ENCODE data around the gene NCK1. TPM values are rescaled to one million over a fixed set of nuclear protein-coding genes. Genes with fewer than 3 reads are reported as not detected.
"Not testable (repeated sequence)": the region's sequence is repeated elsewhere in the genome, so short reads cannot be mapped to it uniquely, and the experiment has no call there.

The NCK1 gene
- total RNA-seq, 1 donor from 2014 or later = 28.4 TPM

DNA sequence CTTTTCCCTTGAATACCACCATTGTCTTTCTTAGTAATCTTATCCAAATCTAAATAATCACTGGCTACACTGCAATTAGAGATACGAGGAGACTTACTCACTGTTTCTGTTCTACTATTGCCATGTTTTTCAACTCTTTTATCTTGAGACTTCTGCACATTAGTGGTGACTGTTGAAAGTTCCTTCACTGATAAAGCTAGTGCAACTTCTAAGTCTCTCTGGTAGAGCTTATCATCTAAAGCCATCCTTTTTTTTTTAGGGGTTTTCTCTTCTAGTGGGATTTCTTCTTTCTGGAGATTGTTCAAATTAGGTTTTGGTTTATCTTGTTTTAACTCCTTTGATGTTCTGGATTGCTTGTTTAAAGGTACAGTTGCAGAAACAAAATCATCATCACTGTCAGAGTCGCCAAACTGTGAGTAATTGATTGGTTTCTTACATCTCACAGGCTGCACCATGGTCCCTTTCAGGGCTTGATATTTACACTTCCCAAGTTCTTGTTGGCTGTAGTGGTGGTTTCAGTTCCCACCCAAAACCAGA is 37.7 kb downstream of the NCK1 start:
- no peaks in the 10 kb centered on the region for H3K4me1 Mint-ChIP-seq (ENCODE audit: low read depth, unreplicated experiment)
- H3K27me3 Mint-ChIP-seq (ENCODE audit: unreplicated experiment) = no peaks in the 10 kb centered on the region
- peaks cover 14% of the 10 kb centered on the region for H3K36me3 Mint-ChIP-seq (ENCODE audit: unreplicated experiment)
- TF ChIP-seq, protein P1, sequence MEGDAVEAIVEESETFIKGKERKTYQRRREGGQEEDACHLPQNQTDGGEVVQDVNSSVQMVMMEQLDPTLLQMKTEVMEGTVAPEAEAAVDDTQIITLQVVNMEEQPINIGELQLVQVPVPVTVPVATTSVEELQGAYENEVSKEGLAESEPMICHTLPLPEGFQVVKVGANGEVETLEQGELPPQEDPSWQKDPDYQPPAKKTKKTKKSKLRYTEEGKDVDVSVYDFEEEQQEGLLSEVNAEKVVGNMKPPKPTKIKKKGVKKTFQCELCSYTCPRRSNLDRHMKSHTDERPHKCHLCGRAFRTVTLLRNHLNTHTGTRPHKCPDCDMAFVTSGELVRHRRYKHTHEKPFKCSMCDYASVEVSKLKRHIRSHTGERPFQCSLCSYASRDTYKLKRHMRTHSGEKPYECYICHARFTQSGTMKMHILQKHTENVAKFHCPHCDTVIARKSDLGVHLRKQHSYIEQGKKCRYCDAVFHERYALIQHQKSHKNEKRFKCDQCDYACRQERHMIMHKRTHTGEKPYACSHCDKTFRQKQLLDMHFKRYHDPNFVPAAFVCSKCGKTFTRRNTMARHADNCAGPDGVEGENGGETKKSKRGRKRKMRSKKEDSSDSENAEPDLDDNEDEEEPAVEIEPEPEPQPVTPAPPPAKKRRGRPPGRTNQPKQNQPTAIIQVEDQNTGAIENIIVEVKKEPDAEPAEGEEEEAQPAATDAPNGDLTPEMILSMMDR (IDR thresholded peaks at IDR 0.05; ENCODE audit: partially characterized antibody, unreplicated experiment) = no peak
- no peak for DNase-seq
- H3K4me3 Mint-ChIP-seq (ENCODE audit: unreplicated experiment) = no peak overlapping the region
- no peak overlapping the region for H3K27ac Mint-ChIP-seq (ENCODE audit: unreplicated experiment)
- peaks cover 6% of the 10 kb centered on the region for H3K9me3 Mint-ChIP-seq (ENCODE audit: unreplicated experiment)

DNA sequence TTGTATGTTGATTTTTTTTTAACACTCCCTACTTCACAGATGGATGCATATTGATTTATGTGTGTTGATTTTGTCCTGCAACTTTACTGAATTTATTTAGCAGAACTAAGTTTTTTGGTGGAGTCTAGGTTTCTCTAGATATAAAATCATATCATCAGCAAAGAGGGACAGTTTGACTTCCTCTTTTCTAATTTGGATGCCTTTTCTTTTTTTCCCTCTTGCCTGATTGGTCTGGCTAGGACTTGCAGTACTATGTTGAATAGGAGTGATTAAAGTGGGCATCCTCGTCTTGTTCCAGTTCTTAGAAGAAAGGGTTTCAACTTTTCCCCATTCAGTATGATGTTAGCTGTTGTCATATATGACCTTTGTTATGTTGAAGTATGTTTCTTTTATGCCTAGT is 38.7 kb downstream of the NCK1 start:
- not testable (repeated sequence) for DNase-seq; H3K27me3 Mint-ChIP-seq (ENCODE audit: unreplicated experiment); H3K4me1 Mint-ChIP-seq (ENCODE audit: low read depth, unreplicated experiment); H3K27ac Mint-ChIP-seq (ENCODE audit: unreplicated experiment); H3K4me3 Mint-ChIP-seq (ENCODE audit: unreplicated experiment); H3K9me3 Mint-ChIP-seq (ENCODE audit: unreplicated experiment)
- H3K36me3 Mint-ChIP-seq (ENCODE audit: unreplicated experiment) = peaks cover 15% of the 10 kb centered on the region

DNA sequence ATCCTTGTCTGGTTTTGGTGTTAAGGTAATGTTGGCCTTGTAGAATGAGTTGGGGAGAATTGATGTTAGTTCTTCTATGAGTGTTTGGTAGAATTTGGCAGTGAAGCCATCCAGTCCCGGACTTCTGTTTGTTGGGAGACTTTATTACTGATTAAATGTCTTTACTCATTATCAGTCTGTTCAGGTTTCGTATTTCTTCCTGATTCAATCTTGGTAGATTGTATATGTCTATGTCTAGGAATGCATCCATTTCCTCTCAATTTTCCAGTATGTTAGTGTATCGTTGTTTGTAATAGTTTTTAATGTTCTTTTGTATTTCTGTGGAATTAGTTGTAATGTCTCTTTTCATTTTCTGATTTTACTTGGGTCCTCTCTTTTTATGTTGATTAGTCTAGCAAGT is 39.4 kb downstream of the NCK1 start:
- peaks cover 8% of the 10 kb centered on the region for H3K9me3 Mint-ChIP-seq (ENCODE audit: unreplicated experiment)
- H3K36me3 Mint-ChIP-seq (ENCODE audit: unreplicated experiment) = peaks cover 18% of the 10 kb centered on the region
- DNase-seq = no peak
- H3K27me3 Mint-ChIP-seq (ENCODE audit: unreplicated experiment) = no peaks in the 10 kb centered on the region
- H3K27ac Mint-ChIP-seq (ENCODE audit: unreplicated experiment) = no peak overlapping the region
- no peak overlapping the region for H3K4me3 Mint-ChIP-seq (ENCODE audit: unreplicated experiment)
- no peaks in the 10 kb centered on the region for H3K4me1 Mint-ChIP-seq (ENCODE audit: low read depth, unreplicated experiment)
- TF ChIP-seq, protein P1 (IDR thresholded peaks at IDR 0.05; ENCODE audit: partially characterized antibody, unreplicated experiment) = no peak

DNA sequence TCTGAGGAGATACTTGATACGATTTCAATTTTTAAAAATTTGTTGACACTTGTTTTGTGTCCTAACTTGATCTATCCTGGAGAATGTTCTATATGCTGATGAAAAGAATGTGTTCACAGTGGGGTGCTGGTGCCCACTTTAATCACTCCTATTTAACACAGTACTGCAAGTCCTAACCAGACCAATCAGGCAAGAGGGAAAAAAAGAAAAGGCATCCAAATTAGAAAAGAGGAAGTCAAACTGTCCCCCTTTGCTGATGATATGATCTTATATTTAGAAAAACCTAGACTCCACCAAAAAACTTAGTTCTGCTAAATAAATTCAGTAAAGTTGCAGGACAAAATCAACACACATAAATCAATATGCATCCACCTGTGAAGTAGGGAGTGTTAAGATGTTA is 40.5 kb downstream of the NCK1 start:
- DNase-seq; H3K4me3 Mint-ChIP-seq (ENCODE audit: unreplicated experiment); H3K27ac Mint-ChIP-seq (ENCODE audit: unreplicated experiment); H3K4me1 Mint-ChIP-seq (ENCODE audit: low read depth, unreplicated experiment); H3K27me3 Mint-ChIP-seq (ENCODE audit: unreplicated experiment); H3K9me3 Mint-ChIP-seq (ENCODE audit: unreplicated experiment): not testable (repeated sequence)
- peaks cover 18% of the 10 kb centered on the region for H3K36me3 Mint-ChIP-seq (ENCODE audit: unreplicated experiment)

DNA sequence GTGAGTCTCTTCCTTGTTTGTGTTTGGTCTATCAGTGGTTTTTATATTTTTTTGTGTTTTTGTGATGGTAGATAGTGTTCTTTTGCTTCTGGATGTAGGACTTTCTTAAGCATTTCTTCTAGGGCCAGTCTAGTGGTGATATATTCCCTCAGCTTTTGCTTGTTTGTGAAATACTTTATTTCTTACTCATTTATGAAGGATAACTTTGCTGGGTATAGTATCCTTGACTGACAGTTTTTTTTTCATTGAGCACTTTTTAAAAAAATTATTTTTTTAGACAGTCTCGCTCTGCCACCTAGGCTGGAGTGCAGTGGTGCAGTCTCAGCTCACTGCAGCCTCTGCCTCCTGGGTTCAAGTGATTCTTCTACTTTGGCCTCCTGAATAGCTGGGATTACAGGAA is 41.9 kb downstream of the NCK1 start:
- no peak overlapping the region for H3K4me3 Mint-ChIP-seq (ENCODE audit: unreplicated experiment)
- peaks cover 18% of the 10 kb centered on the region for H3K36me3 Mint-ChIP-seq (ENCODE audit: unreplicated experiment)
- no peak overlapping the region for H3K27ac Mint-ChIP-seq (ENCODE audit: unreplicated experiment)
- peaks cover 8% of the 10 kb centered on the region for H3K9me3 Mint-ChIP-seq (ENCODE audit: unreplicated experiment)
- DNase-seq = no peak
- H3K27me3 Mint-ChIP-seq (ENCODE audit: unreplicated experiment) = no peaks in the 10 kb centered on the region
- TF ChIP-seq, protein P1 (IDR thresholded peaks at IDR 0.05; ENCODE audit: partially characterized antibody, unreplicated experiment) = no peak
- peaks cover 7% of the 10 kb centered on the region for H3K4me1 Mint-ChIP-seq (ENCODE audit: low read depth, unreplicated experiment)

DNA sequence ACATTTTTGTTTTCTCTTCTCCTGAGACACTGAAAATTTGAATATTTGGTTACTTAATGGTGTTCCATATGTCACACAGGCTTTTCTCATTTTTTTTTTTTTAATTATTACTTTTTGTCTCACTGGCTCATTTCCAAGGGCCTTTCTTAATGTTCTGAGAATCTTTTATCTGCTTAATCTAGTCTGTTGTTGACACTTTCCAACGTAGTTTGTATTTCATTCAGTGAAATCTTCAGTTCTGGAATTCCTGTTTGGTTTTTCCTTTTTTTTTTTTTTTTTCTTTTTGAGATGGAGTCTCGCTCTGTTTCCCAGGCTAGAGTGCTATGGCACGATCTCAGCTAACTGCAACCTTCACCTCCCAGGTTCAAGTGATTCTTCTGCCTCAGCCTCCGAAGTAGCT is 42.7 kb downstream of the NCK1 start:
- Mint-ChIP-seq H3K4me1 (ENCODE audit: low read depth, unreplicated experiment) (peaks cover 7% of the 10 kb centered on the region), H3K27ac (ENCODE audit: unreplicated experiment) (no peak overlapping the region), H3K27me3 (ENCODE audit: unreplicated experiment) (no peaks in the 10 kb centered on the region), H3K4me3 (ENCODE audit: unreplicated experiment) (no peak overlapping the region), H3K9me3 (ENCODE audit: unreplicated experiment) (peaks cover 5% of the 10 kb centered on the region), H3K36me3 (ENCODE audit: unreplicated experiment) (peaks cover 13% of the 10 kb centered on the region)
- DNase-seq = no peak
- TF ChIP-seq, protein P1 (IDR thresholded peaks at IDR 0.05; ENCODE audit: partially characterized antibody, unreplicated experiment) = no peak
